Peyer's patch (tissue), 4 donors: ENCODE measurements around the gene RBM44.

Experiments used
- POLR2A ChIP-seq, 2 donors: fragments of 450-650 bp; IDR thresholded peaks; one replicate each; pipeline ENCODE4 v1.5.1; 2017; ENCODE audit warnings: antibody characterized with exemption in 2 of 2, mild to moderate bottlenecking in 2 of 2, moderate library complexity in 2 of 2
- TF ChIP-seq, protein P1 (sequence below), 6 experiments: fragments of 450-650 bp in 4 of 6; fragments of 200-600 bp in 2 of 6; sonication (generic) in 1 of 6; IDR thresholded peaks; one replicate each; pipeline ENCODE4 v1.5.1; 2017 to 2019; ENCODE audit warnings: antibody characterized with exemption in 6 of 6, mild to moderate bottlenecking in 3 of 6, moderate library complexity in 1 of 6

DNA sequence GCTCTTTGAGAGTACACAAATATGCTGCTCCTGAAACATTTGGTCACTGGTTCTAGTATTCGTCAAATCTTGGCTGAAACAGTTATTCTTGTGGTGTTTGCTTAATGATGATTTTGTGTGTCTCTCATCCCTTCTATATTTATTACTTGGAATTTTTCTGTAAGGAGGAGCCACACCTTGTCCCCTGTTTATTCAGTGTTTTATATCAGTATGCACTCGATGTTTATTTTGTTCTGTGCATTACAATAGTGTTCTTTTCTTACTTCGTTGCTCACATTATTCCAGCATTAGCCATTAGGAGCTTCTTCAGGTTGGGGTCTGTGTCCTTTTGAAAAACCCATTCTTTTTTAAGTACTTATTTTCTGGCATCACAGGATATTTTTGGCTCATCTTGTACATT, 55.7 kb downstream of the RBM44 start:
- TF ChIP-seq, protein P1, sequence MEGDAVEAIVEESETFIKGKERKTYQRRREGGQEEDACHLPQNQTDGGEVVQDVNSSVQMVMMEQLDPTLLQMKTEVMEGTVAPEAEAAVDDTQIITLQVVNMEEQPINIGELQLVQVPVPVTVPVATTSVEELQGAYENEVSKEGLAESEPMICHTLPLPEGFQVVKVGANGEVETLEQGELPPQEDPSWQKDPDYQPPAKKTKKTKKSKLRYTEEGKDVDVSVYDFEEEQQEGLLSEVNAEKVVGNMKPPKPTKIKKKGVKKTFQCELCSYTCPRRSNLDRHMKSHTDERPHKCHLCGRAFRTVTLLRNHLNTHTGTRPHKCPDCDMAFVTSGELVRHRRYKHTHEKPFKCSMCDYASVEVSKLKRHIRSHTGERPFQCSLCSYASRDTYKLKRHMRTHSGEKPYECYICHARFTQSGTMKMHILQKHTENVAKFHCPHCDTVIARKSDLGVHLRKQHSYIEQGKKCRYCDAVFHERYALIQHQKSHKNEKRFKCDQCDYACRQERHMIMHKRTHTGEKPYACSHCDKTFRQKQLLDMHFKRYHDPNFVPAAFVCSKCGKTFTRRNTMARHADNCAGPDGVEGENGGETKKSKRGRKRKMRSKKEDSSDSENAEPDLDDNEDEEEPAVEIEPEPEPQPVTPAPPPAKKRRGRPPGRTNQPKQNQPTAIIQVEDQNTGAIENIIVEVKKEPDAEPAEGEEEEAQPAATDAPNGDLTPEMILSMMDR (IDR thresholded peaks at IDR 0.05), result no peak
- no peak for TF ChIP-seq POLR2A (IDR thresholded peaks at IDR 0.05)
